Testis (tissue), 2 donors: ENCODE measurements around the gene EBLN1.

Experiments
- POLR2A ChIP-seq: fragments of 450-650 bp; IDR thresholded peaks from one replicate; pipeline ENCODE4 v1.6.1; 2017; ENCODE audit warnings: antibody characterized with exemption, mild to moderate bottlenecking, moderate library complexity
- TF ChIP-seq, protein P1 (sequence below), 3 experiments: fragments of 450-650 bp in 2 of 3; fragments of 200-600 bp in 1 of 3; sonication (generic) in 1 of 3; IDR thresholded peaks; one replicate each; pipeline ENCODE4 v1.5.1; 2016 to 2019; ENCODE audit warnings: antibody characterized with exemption in 3 of 3, mild to moderate bottlenecking in 2 of 3, moderate library complexity in 1 of 3

DNA sequence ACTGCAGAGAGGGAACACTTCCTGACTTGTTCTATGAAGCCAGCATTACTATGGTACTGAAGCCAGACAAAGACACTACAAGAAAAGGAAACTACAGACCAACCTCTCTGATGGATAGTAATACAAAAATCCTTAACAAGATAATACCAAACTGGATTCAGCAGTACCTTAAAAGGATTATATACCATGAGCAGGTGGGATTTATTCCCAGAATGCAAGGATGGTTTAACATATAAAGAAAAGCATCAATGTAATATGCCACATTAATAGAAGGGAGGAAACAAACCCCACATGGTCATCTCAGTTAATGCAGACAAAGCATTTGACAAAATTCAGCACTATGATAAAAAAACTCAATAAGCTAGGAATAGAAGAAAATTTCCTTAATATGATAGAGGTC lies 47.2 kb downstream of the EBLN1 start:
- TF ChIP-seq, protein P1, sequence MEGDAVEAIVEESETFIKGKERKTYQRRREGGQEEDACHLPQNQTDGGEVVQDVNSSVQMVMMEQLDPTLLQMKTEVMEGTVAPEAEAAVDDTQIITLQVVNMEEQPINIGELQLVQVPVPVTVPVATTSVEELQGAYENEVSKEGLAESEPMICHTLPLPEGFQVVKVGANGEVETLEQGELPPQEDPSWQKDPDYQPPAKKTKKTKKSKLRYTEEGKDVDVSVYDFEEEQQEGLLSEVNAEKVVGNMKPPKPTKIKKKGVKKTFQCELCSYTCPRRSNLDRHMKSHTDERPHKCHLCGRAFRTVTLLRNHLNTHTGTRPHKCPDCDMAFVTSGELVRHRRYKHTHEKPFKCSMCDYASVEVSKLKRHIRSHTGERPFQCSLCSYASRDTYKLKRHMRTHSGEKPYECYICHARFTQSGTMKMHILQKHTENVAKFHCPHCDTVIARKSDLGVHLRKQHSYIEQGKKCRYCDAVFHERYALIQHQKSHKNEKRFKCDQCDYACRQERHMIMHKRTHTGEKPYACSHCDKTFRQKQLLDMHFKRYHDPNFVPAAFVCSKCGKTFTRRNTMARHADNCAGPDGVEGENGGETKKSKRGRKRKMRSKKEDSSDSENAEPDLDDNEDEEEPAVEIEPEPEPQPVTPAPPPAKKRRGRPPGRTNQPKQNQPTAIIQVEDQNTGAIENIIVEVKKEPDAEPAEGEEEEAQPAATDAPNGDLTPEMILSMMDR (IDR thresholded peaks at IDR 0.05), result no peak
- TF ChIP-seq POLR2A, result no peak
